Upper lobe of left lung (tissue), 6 donors: ENCODE data around the gene GPR55. TPM values are rescaled to one million over a fixed set of nuclear protein-coding genes. Genes with fewer than 3 reads are reported as not detected.

Experiments used
- ATAC-seq, 2 donors: fragments of 200-7000 bp; cut with Tn5 transposase; one replicate each; pipeline ENCODE4 v1.9.1; 2022; ENCODE audit warnings: mild to moderate bottlenecking in 2 of 2, moderate library complexity in 2 of 2; ENCODE audit not compliant: low FRiP score in 2 of 2
- DNase-seq, 2 donors: peaks; one replicate each; pipeline ENCODE4 v3.0.0-alpha.2; 2019 to 2020
- H3K27ac ChIP-seq, 4 donors: fragments of 200-600 bp; sonication (generic); one replicate each; pipeline ENCODE4 v1.5.1; 2016 to 2019
- H3K27me3 ChIP-seq, 4 donors: fragments of 200-600 bp; sonication (generic); one replicate each; pipeline ENCODE4 v1.5.1; 2017 to 2019
- H3K36me3 ChIP-seq, 4 donors: fragments of 200-600 bp; sonication (generic); one replicate each; pipeline ENCODE4 v1.5.1; 2016 to 2019
- H3K4me1 ChIP-seq, 4 donors: fragments of 200-600 bp; sonication (generic); one replicate each; pipeline ENCODE4 v1.5.1; 2018 to 2019
- H3K4me3 ChIP-seq, 4 donors: fragments of 200-600 bp; sonication (generic); one replicate each; pipeline ENCODE4 v1.5.1; 2017 to 2019; ENCODE audit warnings: mild to moderate bottlenecking in 2 of 4, moderate library complexity in 1 of 4
- H3K9me3 ChIP-seq, 4 donors: fragments of 200-600 bp; sonication (generic); one replicate each; pipeline ENCODE4 v1.5.1; 2018 to 2019
- EP300 ChIP-seq, 4 donors: sonication (generic); formaldehyde crosslinking; IDR thresholded peaks; one replicate each; pipeline ENCODE4 v1.5.1; 2017; ENCODE audit warnings: antibody characterized with exemption in 4 of 4, control low read depth in 2 of 4
- POLR2A ChIP-seq, 4 donors: fragments of 450-650 bp; IDR thresholded peaks; one replicate each; pipeline ENCODE4 v1.5.1; 2016 to 2017; ENCODE audit warnings: antibody characterized with exemption in 4 of 4, mild to moderate bottlenecking in 2 of 4
- POLR2AphosphoS5 ChIP-seq, 2 donors: sonication (generic); formaldehyde crosslinking; IDR thresholded peaks; one replicate each; pipeline ENCODE4 v1.5.1; 2017; ENCODE audit warnings: antibody characterized with exemption in 2 of 2
- WGBS, 2 donors: methylation state at CpG; one replicate each; pipeline ENCODE4 v1.1.5; 2017 to 2018; 5-methylcytosine and 5-hydroxymethylcytosine counted together
- total RNA-seq, 6 donors: library from RNA; depleted of rRNA in 4 of 6; stranded (reverse); fragments of >200 nt in 4 of 6; gene quantifications; one replicate each; pipeline versions ENCODE4 v1.1.0 to v1.2.1, GENCODE V29; 2016 to 2021
- TF ChIP-seq, protein P1 (sequence below), 6 experiments: fragments of 450-650 bp in 4 of 6; fragments of 200-600 bp in 2 of 6; sonication (generic) in 2 of 6; IDR thresholded peaks; one replicate each; pipeline ENCODE4 v1.5.1; 2016 to 2019; ENCODE audit warnings: antibody characterized with exemption in 6 of 6
- donor health status: DM: no; HTN: no; CAD: no; lungs with moderate emphysema.
- donor health status: DM: no; HTN: yes; CAD: no; lungs with severe emphysema.

Gene GPR55
- total RNA-seq, 6 donors from 2014 or later = 0.15 to 0.84 (median 0.52) TPM; not detected in 2

DNA sequence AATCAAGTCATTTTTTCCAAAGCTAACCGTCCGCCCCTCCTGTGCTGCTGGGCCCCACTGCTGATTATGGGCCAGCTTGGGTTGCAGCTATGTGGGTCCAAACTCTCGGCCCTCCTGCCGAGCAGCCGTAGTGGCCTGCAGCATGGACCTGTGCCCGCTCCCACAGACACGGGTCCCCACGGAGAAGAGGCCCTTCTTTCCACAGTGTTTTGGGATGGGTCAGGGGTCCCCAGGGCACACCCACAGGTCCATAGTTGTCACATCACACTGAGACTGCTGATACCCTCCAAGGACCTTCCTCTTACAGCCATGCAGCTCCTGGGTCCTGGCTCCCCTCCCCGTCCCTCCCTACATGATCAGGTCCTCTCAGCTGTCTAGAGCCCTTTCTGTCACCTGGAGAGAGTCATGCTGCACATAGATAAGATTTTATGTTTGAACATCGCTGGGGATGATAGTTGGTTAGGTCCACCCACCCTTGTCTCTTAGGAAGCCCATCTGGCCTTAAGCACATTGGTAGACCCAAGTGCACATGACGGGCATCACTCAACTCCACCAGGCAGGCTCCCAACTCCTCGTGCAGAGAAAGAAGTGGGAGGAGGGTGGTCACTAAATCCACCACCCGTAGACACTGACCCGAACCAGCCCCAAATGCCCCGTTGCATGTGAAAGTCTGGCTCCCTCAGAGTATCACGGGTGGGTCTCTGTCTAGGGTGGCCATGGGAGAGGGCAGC, 17.5 kb downstream of the GPR55 start:
- WGBS, 2 donors = 96 to 98% methylated on average over 15 to 16 of the region's 16 CpGs
- ATAC-seq (no peak), DNase-seq (peak in 1 of 2 donors; percentile 11)
- TF ChIP-seq EP300 (IDR thresholded peaks at IDR 0.05) = no peak
- TF ChIP-seq POLR2A (IDR thresholded peaks at IDR 0.05) = no peak
- TF ChIP-seq, protein P1, sequence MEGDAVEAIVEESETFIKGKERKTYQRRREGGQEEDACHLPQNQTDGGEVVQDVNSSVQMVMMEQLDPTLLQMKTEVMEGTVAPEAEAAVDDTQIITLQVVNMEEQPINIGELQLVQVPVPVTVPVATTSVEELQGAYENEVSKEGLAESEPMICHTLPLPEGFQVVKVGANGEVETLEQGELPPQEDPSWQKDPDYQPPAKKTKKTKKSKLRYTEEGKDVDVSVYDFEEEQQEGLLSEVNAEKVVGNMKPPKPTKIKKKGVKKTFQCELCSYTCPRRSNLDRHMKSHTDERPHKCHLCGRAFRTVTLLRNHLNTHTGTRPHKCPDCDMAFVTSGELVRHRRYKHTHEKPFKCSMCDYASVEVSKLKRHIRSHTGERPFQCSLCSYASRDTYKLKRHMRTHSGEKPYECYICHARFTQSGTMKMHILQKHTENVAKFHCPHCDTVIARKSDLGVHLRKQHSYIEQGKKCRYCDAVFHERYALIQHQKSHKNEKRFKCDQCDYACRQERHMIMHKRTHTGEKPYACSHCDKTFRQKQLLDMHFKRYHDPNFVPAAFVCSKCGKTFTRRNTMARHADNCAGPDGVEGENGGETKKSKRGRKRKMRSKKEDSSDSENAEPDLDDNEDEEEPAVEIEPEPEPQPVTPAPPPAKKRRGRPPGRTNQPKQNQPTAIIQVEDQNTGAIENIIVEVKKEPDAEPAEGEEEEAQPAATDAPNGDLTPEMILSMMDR (IDR thresholded peaks at IDR 0.05) = no peak
- no peak for TF ChIP-seq POLR2AphosphoS5 (IDR thresholded peaks at IDR 0.05)
- Histone ChIP-seq H3K9me3 (no peaks in the 10 kb centered on the region), H3K36me3 (no peaks in the 10 kb centered on the region), H3K27me3 (no peaks in the 10 kb centered on the region), H3K4me1 (peaks cover 0 to 2% (median 0%) of the 10 kb centered on the region in 4 donors), H3K4me3 (no peak overlapping the region), H3K27ac (no peak overlapping the region)

GRCh38 chr2:230906471-230907230, 18.4 kb downstream of the GPR55 start:
- Histone ChIP-seq H3K27me3 (no peaks in the 10 kb centered on the region), H3K4me1 (peaks cover 0 to 2% (median 0%) of the 10 kb centered on the region in 4 donors), H3K36me3 (no peaks in the 10 kb centered on the region), H3K9me3 (no peaks in the 10 kb centered on the region), H3K27ac (no peak overlapping the region), H3K4me3 (no peak overlapping the region)
- DNase-seq (peak in 1 of 2 donors; percentile 14), ATAC-seq (no peak)
- TF ChIP-seq POLR2AphosphoS5 (IDR thresholded peaks at IDR 0.05) = no peak
- no peak for TF ChIP-seq EP300 (IDR thresholded peaks at IDR 0.05)
- TF ChIP-seq, protein P1 (IDR thresholded peaks at IDR 0.05) = no peak
- TF ChIP-seq POLR2A (IDR thresholded peaks at IDR 0.05) = no peak
- WGBS, 2 donors = 93 to 94% methylated on average over 13 to 15 of the region's 15 CpGs

DNA sequence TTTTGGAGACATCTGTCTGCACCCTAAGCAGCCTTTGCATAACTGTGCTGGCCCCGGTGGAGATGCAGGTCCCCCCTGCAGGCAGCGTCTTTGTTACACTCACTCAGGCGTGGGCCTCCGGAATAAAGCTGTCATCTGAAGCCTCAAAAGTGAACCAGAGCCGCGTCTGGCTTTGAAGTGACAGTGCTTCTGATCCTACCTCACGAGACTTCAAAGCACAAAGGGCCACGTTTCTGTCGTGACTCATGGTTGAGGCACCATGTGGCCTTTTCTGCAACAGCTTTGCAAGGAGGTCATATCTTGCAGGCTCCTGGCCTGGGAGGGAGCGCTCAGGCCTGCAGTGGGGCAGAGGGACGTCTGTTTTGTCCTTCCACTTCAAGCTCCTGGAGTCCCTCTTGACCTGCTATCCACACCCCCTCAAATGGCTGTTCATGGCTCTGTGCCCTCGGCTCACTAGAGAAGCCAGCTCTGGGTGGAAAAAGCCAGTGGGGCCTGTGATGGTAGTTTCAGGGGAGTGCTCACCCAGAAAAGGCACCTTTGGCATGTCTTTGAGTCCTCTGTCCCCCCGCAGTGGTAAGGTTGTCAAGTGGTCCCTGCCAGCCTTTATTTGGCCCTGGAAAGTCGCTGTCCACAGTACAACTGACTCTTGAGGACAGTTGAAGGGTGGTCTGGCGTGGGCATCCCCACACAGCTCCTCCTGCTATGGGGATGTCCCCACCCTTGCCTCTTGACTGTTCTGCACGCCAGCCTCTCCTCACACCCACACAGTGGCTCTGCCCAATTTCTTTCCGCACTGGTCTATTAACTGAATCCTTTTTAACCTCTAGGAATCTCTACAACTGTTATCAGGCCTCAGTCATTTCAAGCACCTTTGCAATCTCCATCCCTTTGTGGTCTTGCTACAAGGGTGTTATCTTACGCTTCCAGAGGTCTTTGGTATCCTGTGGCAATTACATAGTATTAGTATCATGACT, 19.3 kb downstream of the GPR55 start:
- ATAC-seq = no peak
- H3K4me1 ChIP-seq = peaks cover 0 to 2% (median 0%) of the 10 kb centered on the region in 4 donors
- no peak overlapping the region for H3K27ac ChIP-seq
- no peak overlapping the region for H3K4me3 ChIP-seq
- 74 to 79% methylated on average over 9 to 18 of the region's 18 CpGs for WGBS, 2 donors
- no peaks in the 10 kb centered on the region for H3K36me3 ChIP-seq
- H3K9me3 ChIP-seq = no peaks in the 10 kb centered on the region
- peak in 1 of 2 donors; percentile 18 for DNase-seq
- no peak for TF ChIP-seq EP300 (IDR thresholded peaks at IDR 0.05)
- no peak for TF ChIP-seq POLR2AphosphoS5 (IDR thresholded peaks at IDR 0.05)
- H3K27me3 ChIP-seq = no peaks in the 10 kb centered on the region

GRCh38 chr2:230904856-230905447, 20.1 kb downstream of the GPR55 start:
- H3K27ac ChIP-seq = no peak overlapping the region
- no peak overlapping the region for H3K4me3 ChIP-seq
- 70 to 89% methylated on average over 10 to 15 of the region's 15 CpGs for WGBS, 2 donors
- H3K4me1 ChIP-seq = peaks cover 0 to 2% (median 0%) of the 10 kb centered on the region in 4 donors
- TF ChIP-seq, protein P1 (IDR thresholded peaks at IDR 0.05) = no peak
- no peak for TF ChIP-seq POLR2A (IDR thresholded peaks at IDR 0.05)
- no peak for TF ChIP-seq EP300 (IDR thresholded peaks at IDR 0.05)
- no peak for TF ChIP-seq POLR2AphosphoS5 (IDR thresholded peaks at IDR 0.05)
- ATAC-seq = no peak
- no peaks in the 10 kb centered on the region for H3K9me3 ChIP-seq
- H3K27me3 ChIP-seq = no peaks in the 10 kb centered on the region
- DNase-seq = peak in 1 of 2 donors; percentile 12
- no peaks in the 10 kb centered on the region for H3K36me3 ChIP-seq
